Loucy (cell line): ENCODE measurements around the gene LUC7L2.

ENCODE experiments used
- CTCF ChIP-seq: fragments of 200-600 bp; sonication (generic); conservative IDR thresholded peaks from 2 replicates; pipeline ENCODE4 v1.5.1; 2014; ENCODE audit warnings: mild to moderate bottlenecking, antibody characterized with exemption, low read length
- EZH2phosphoT487 ChIP-seq: fragments of 200-600 bp; IDR thresholded peaks from 2 replicates; pipeline ENCODE4 v1.6.1; 2018; ENCODE audit warnings: antibody characterized with exemption, mild to moderate bottlenecking, moderate library complexity, borderline replicate concordance

- TF ChIP-seq CTCF (no peak), EZH2phosphoT487 (no peak)
Observed at GRCh38 chr7:139351027-139351426, 8.7 kb upstream of the LUC7L2 start.
